Mononuclear cell (primary cell): ENCODE results near the gene RAD51AP2. TPM values are rescaled to one million over a fixed set of nuclear protein-coding genes. Genes with fewer than 3 reads are reported as not detected.
"Not testable (repeated sequence)": the region's sequence is repeated elsewhere in the genome, so short reads cannot be mapped to it uniquely, and the experiment has no call there.

Experiments
- H3K27me3 ChIP-seq: 2 replicates; pipeline ENCODE4 v1.6.0; 2011; ENCODE audit warnings: low read length, control low read depth; ENCODE audit not compliant: insufficient read depth
- H3K4me1 ChIP-seq: 2 replicates; pipeline ENCODE4 v1.5.1; 2011; ENCODE audit warnings: mild to moderate bottlenecking, low read length, control low read depth; ENCODE audit not compliant: insufficient read depth
- H3K4me3 ChIP-seq: 2 replicates; pipeline ENCODE4 v1.5.1; 2011; ENCODE audit warnings: mild to moderate bottlenecking, low read length, moderate library complexity
- H3K9me3 ChIP-seq: 2 replicates; pipeline ENCODE4 v1.5.1; 2011; ENCODE audit warnings: low read depth, mild to moderate bottlenecking, control low read depth, low read length
- total RNA-seq: library from RNA; depleted of rRNA; stranded (reverse); fragments of >200 nt; gene quantifications from one replicate; pipeline ENCODE4 v1.2.3, GENCODE V29; 2012

Gene RAD51AP2
- total RNA-seq: not detected

- Histone ChIP-seq H3K4me1 (no peaks in the 10 kb centered on the region), H3K4me3 (no peak within 1 kb of the TSS), H3K9me3 (no peaks in the 10 kb centered on the region), H3K27me3 (peaks cover 27% of the 10 kb centered on the region)
Measured at GRCh38 chr2:17518212-17519154, at the start of gene RAD51AP2. Gene RAD51AP2, minus strand, starts transcription at chr2:17518440. Its CDS starts 25 bp downstream, at chr2:17518415.

- not testable (repeated sequence) for H3K4me3 ChIP-seq, H3K27me3 ChIP-seq, H3K9me3 ChIP-seq, H3K4me1 ChIP-seq
Measured at GRCh38 chr2:17565726-17566125, 47.5 kb upstream of the RAD51AP2 start.

GRCh38 chr2:17558878-17559277, 40.6 kb upstream of the RAD51AP2 start:
- no peaks in the 10 kb centered on the region for H3K27me3 ChIP-seq
- no peaks in the 10 kb centered on the region for H3K4me1 ChIP-seq
- no peaks in the 10 kb centered on the region for H3K9me3 ChIP-seq
- no peak overlapping the region for H3K4me3 ChIP-seq

- no peaks in the 10 kb centered on the region for H3K9me3 ChIP-seq
- H3K4me1 ChIP-seq: no peaks in the 10 kb centered on the region
- no peak overlapping the region for H3K4me3 ChIP-seq
- no peaks in the 10 kb centered on the region for H3K27me3 ChIP-seq
Measured at GRCh38 chr2:17558053-17558452, 39.8 kb upstream of the RAD51AP2 start.

- Histone ChIP-seq H3K27me3 (no peaks in the 10 kb centered on the region), H3K4me1 (no peaks in the 10 kb centered on the region), H3K9me3 (no peaks in the 10 kb centered on the region), H3K4me3 (no peak overlapping the region)
Measured at GRCh38 chr2:17557596-17557995, 39.4 kb upstream of the RAD51AP2 start.

GRCh38 chr2:17555150-17555549, 36.9 kb upstream of the RAD51AP2 start:
- Histone ChIP-seq H3K4me3 (no peak overlapping the region), H3K9me3 (no peaks in the 10 kb centered on the region), H3K4me1 (no peaks in the 10 kb centered on the region), H3K27me3 (peaks cover 4% of the 10 kb centered on the region)

GRCh38 chr2:17550907-17551306, 32.7 kb upstream of the RAD51AP2 start:
- peaks cover 9% of the 10 kb centered on the region for H3K27me3 ChIP-seq
- no peaks in the 10 kb centered on the region for H3K4me1 ChIP-seq
- no peaks in the 10 kb centered on the region for H3K9me3 ChIP-seq
- H3K4me3 ChIP-seq: no peak overlapping the region

- Histone ChIP-seq H3K4me1 (no peaks in the 10 kb centered on the region), H3K9me3 (no peaks in the 10 kb centered on the region), H3K4me3 (no peak overlapping the region), H3K27me3 (peaks cover 24% of the 10 kb centered on the region)
Measured at GRCh38 chr2:17547737-17548136, 29.5 kb upstream of the RAD51AP2 start.

- Histone ChIP-seq H3K9me3 (no peaks in the 10 kb centered on the region), H3K27me3 (peaks cover 29% of the 10 kb centered on the region), H3K4me3 (no peak overlapping the region), H3K4me1 (no peaks in the 10 kb centered on the region)
Measured at GRCh38 chr2:17547237-17547636, 29.0 kb upstream of the RAD51AP2 start.

- Histone ChIP-seq H3K4me1 (no peaks in the 10 kb centered on the region), H3K9me3 (no peaks in the 10 kb centered on the region), H3K27me3 (peaks cover 41% of the 10 kb centered on the region), H3K4me3 (no peak overlapping the region)
Measured at GRCh38 chr2:17545680-17546613, 27.7 kb upstream of the RAD51AP2 start.

- Histone ChIP-seq H3K4me1 (no peaks in the 10 kb centered on the region), H3K27me3 (peaks cover 55% of the 10 kb centered on the region), H3K4me3 (no peak overlapping the region), H3K9me3 (no peaks in the 10 kb centered on the region)
Measured at GRCh38 chr2:17544256-17544655, 26.0 kb upstream of the RAD51AP2 start.

GRCh38 chr2:17543848-17544247, 25.6 kb upstream of the RAD51AP2 start:
- Histone ChIP-seq H3K27me3 (peaks cover 59% of the 10 kb centered on the region), H3K9me3 (no peaks in the 10 kb centered on the region), H3K4me3 (no peak overlapping the region), H3K4me1 (no peaks in the 10 kb centered on the region)

GRCh38 chr2:17543131-17543660, 25.0 kb upstream of the RAD51AP2 start:
- Histone ChIP-seq H3K9me3 (no peaks in the 10 kb centered on the region), H3K4me3 (no peak overlapping the region), H3K27me3 (peaks cover 63% of the 10 kb centered on the region), H3K4me1 (no peaks in the 10 kb centered on the region)

- Histone ChIP-seq H3K9me3 (no peaks in the 10 kb centered on the region), H3K27me3 (peaks cover 71% of the 10 kb centered on the region), H3K4me1 (no peaks in the 10 kb centered on the region), H3K4me3 (no peak overlapping the region)
Measured at GRCh38 chr2:17542471-17542870, 24.2 kb upstream of the RAD51AP2 start.

GRCh38 chr2:17541531-17541950, 23.3 kb upstream of the RAD51AP2 start:
- H3K27me3 ChIP-seq: peaks cover 79% of the 10 kb centered on the region
- H3K4me1 ChIP-seq: no peaks in the 10 kb centered on the region
- no peak overlapping the region for H3K4me3 ChIP-seq
- H3K9me3 ChIP-seq: no peaks in the 10 kb centered on the region
